Endodermal cell (in vitro differentiated cells): Measurements from ENCODE around the gene ATOH8. TPM values are rescaled to one million over a fixed set of nuclear protein-coding genes. Genes with fewer than 3 reads are reported as not detected.

Experiments
- DNase-seq: peaks from one replicate; pipeline ENCODE4 v3.0.0-alpha.2; 2017
- H3K27ac ChIP-seq: 2 replicates; pipeline ENCODE4 v1.5.1; 2013; ENCODE audit warnings: mild to moderate bottlenecking, low read depth, low read length, moderate library complexity
- H3K27me3 ChIP-seq: 2 replicates; pipeline ENCODE4 v1.6.1; 2013; ENCODE audit warnings: mild to moderate bottlenecking, low read length, moderate library complexity; ENCODE audit not compliant: insufficient read depth, control insufficient read depth, poor library complexity, severe bottlenecking
- H3K36me3 ChIP-seq: 2 replicates; pipeline ENCODE4 v1.7.0; 2013; ENCODE audit warnings: mild to moderate bottlenecking, low read length, moderate library complexity; ENCODE audit not compliant: control insufficient read depth, insufficient read depth
- H3K4me1 ChIP-seq: one replicate; pipeline ENCODE4 v1.7.0; 2013; ENCODE audit warnings: low read length; ENCODE audit not compliant: control insufficient read depth, insufficient read depth
- H3K4me3 ChIP-seq: 2 replicates; pipeline ENCODE4 v1.5.1; 2013; ENCODE audit warnings: mild to moderate bottlenecking, low read length, moderate library complexity
- H3K9ac ChIP-seq: 2 replicates; pipeline ENCODE4 v1.6.1; 2013; ENCODE audit warnings: mild to moderate bottlenecking, low read length, moderate library complexity; ENCODE audit not compliant: poor library complexity, severe bottlenecking; ENCODE audit errors: extremely low read depth
- H3K9me3 ChIP-seq: 2 replicates; pipeline ENCODE4 v1.6.1; 2013; ENCODE audit warnings: mild to moderate bottlenecking, low read length, moderate library complexity; ENCODE audit not compliant: control insufficient read depth
- H3K27ac Mint-ChIP-seq: 2 replicates; pipeline ENCODE4 v1.8.0; 2020; ENCODE audit warnings: mixed read lengths
- H3K27me3 Mint-ChIP-seq: 2 replicates; pipeline ENCODE4 v1.8.0; 2021; ENCODE audit warnings: mild to moderate bottlenecking, mixed read lengths; ENCODE audit not compliant: insufficient read depth
- H3K36me3 Mint-ChIP-seq: 2 replicates; pipeline ENCODE4 v1.8.0; 2020; ENCODE audit warnings: low read depth, mixed read lengths
- H3K4me1 Mint-ChIP-seq: 2 replicates; pipeline ENCODE4 v1.8.0; 2020; ENCODE audit warnings: mixed read lengths
- H3K4me3 Mint-ChIP-seq: 2 replicates; pipeline ENCODE4 v1.8.0; 2020; ENCODE audit warnings: mild to moderate bottlenecking, moderate library complexity, mixed read lengths
- H3K9me3 Mint-ChIP-seq: 2 replicates; pipeline ENCODE4 v1.8.0; 2020; ENCODE audit warnings: mild to moderate bottlenecking, mixed read lengths
- CTCF ChIP-seq: fragments of 200-600 bp; sonication (generic); conservative IDR thresholded peaks from 2 replicates; pipeline ENCODE4 v1.5.0; 2021; ENCODE audit warnings: antibody characterized with exemption, mild to moderate bottlenecking
- WGBS, 2 experiments: methylation state at CpG; one replicate each; pipeline versions ENCODE4 v1.1.5 to v1.1.7; 2013; ENCODE audit warnings: missing lambda C conversion rate in 2 of 2, mixed read lengths in 1 of 2; ENCODE audit not compliant: insufficient coverage in 1 of 2, insufficient read length in 1 of 2; 5-methylcytosine and 5-hydroxymethylcytosine counted together
- total RNA-seq, 2 donors: library from RNA; stranded (reverse); fragmentation: NEBNext Ultra II Directional in 1 of 2; extraction: Animal tissue kit (Norgen Biotek cat#: 25700) in 1 of 2; gene quantifications; 2 replicates in 1 of 2; 3 replicates in 1 of 2; pipeline ENCODE4 v1.2.1, GENCODE V29; 2021

Gene ATOH8
- total RNA-seq, 2 donors from 2014 or later, result 1.3 to 1.6 TPM

DNA sequence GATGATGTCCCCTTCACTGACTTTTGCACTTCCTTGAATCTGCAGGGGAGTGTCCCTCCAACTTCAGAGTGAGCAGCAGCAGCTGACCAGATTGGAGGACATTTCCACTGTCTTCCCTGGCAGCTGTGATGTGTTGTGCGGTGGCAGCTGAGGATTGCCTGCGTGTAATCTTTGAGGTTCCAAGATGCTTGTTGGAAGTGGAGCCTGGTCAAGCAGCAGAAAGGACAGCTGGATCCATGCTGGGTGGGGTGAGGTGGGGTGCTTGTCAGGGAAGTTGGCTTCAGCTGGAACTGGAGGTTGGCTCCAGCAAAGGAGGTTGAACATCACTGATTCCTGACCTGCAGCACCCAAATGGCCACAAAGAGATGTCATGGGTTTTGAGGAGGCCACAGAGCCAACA lies 70.2 kb downstream of the ATOH8 start:
- no peak overlapping the region for H3K27ac Mint-ChIP-seq
- Histone ChIP-seq H3K27ac (no peak overlapping the region), H3K27me3 (peaks cover 13% of the 10 kb centered on the region), H3K9me3 (no peaks in the 10 kb centered on the region), H3K4me1 (peaks cover 4% of the 10 kb centered on the region), H3K36me3 (no peaks in the 10 kb centered on the region), H3K4me3 (no peak overlapping the region), H3K9ac (no peak overlapping the region)
- H3K4me1 Mint-ChIP-seq, result peaks cover 10% of the 10 kb centered on the region
- no peak for TF ChIP-seq CTCF
- peaks cover 35% of the 10 kb centered on the region for H3K27me3 Mint-ChIP-seq
- H3K36me3 Mint-ChIP-seq, result no peaks in the 10 kb centered on the region
- H3K9me3 Mint-ChIP-seq, result no peaks in the 10 kb centered on the region
- no peak for DNase-seq
- WGBS, 2 experiments, result 89 to 100% methylated on average over 2 of the region's 2 CpGs
- H3K4me3 Mint-ChIP-seq, result no peak overlapping the region

DNA sequence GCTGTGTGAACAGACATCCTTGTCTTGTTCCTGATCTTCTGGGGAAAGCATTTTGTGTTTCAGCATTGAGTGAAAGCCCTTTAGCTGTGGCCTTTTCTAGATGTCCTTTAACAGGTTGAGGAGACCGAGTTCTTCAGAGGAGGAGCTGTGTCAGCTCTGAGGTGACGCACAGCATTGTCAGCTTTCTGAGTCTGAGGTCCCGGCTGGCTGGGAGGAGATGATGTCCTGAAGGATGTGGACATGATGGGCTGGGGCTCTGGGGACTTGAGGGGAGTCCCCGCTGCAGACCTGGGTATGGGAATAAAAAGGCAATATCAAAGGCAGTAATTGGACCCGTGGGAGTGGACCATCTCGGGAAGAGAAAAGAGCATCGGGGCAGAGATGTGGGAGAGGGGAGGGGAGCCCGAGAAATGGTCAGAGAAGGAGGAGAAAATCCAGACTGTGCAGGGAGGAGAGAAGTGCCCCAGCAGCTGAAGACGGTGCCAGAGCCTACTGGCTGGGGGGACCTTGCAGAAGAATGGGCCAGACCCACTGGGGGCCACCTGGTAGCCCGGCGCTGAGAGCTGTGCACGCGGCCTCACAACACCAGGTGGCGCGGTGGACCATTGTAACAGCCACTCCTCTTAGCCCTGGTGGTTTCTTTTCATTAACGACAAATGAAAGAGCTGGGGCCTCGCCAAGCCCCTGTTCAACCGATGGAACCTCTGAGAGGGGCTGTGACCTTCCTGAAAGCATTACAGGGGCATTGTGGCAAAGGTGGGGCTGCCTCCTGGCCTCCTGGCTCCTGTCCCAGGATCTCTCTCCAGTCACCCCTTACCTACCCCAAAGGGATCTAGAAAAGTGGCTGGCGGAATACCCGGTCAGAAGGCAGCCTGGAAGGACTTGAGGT lies 73.4 kb downstream of the ATOH8 start:
- Mint-ChIP-seq H3K36me3 (no peaks in the 10 kb centered on the region), H3K27ac (no peak overlapping the region), H3K27me3 (peaks cover 31% of the 10 kb centered on the region), H3K4me3 (no peak overlapping the region), H3K4me1 (peaks cover 10% of the 10 kb centered on the region), H3K9me3 (no peaks in the 10 kb centered on the region)
- H3K27me3 ChIP-seq, result peaks cover 4% of the 10 kb centered on the region
- no peak overlapping the region for H3K27ac ChIP-seq
- 41 to 42% methylated on average over 16 to 20 of the region's 20 CpGs for WGBS, 2 experiments
- DNase-seq, result peak; percentile 92
- peaks cover 4% of the 10 kb centered on the region for H3K4me1 ChIP-seq
- H3K9me3 ChIP-seq, result no peaks in the 10 kb centered on the region
- TF ChIP-seq CTCF, result peak; percentile 98
- H3K9ac ChIP-seq, result no peak overlapping the region
- no peak overlapping the region for H3K4me3 ChIP-seq
- no peaks in the 10 kb centered on the region for H3K36me3 ChIP-seq

GRCh38 chr2:85827879-85828569 lies 74.2 kb downstream of the ATOH8 start:
- peaks cover 4% of the 10 kb centered on the region for H3K4me1 ChIP-seq
- no peak overlapping the region for H3K9ac ChIP-seq
- peak; percentile 55 for DNase-seq
- no peaks in the 10 kb centered on the region for H3K9me3 Mint-ChIP-seq
- WGBS, 2 experiments, result 85% methylated on average over 18 of the region's 18 CpGs
- no peak overlapping the region for H3K4me3 Mint-ChIP-seq
- H3K27me3 Mint-ChIP-seq, result peaks cover 31% of the 10 kb centered on the region
- H3K27me3 ChIP-seq, result peaks cover 4% of the 10 kb centered on the region
- no peak overlapping the region for H3K4me3 ChIP-seq
- peaks cover 7% of the 10 kb centered on the region for H3K4me1 Mint-ChIP-seq
- no peak overlapping the region for H3K27ac Mint-ChIP-seq
- no peak overlapping the region for H3K27ac ChIP-seq
- H3K36me3 ChIP-seq, result no peaks in the 10 kb centered on the region
- H3K9me3 ChIP-seq, result no peaks in the 10 kb centered on the region
- no peak for TF ChIP-seq CTCF
- H3K36me3 Mint-ChIP-seq, result no peaks in the 10 kb centered on the region
